H1 (cell line): ENCODE results near the gene SPTAN1. TPM values are rescaled to one million over a fixed set of nuclear protein-coding genes. Genes with fewer than 3 reads are reported as not detected.

Source experiments
- ASH2L ChIP-seq: fragments of 200-600, 300-600 bp; sonication (generic); IDR thresholded peaks from one replicate; pipeline ENCODE4 v1.7.1; 2017; ENCODE audit warnings: low read length
- ATF2 ChIP-seq: IDR thresholded peaks from 2 replicates; pipeline ENCODE4 v1.6.1; 2012; ENCODE audit warnings: low read length, inconsistent platforms
- ATF3 ChIP-seq: IDR thresholded peaks from 2 replicates; pipeline ENCODE4 v1.6.1; 2011; ENCODE audit warnings: low read depth, mild to moderate bottlenecking, low read length; ENCODE audit not compliant: insufficient read depth
- BACH1 ChIP-seq: IDR thresholded peaks from 2 replicates; pipeline ENCODE4 v1.6.1; 2012; ENCODE audit warnings: low read length, improper control_type of control experiment
- CBX5 ChIP-seq: fragments of 300-800, 300-1000 bp; sonication (generic); IDR thresholded peaks from 2 replicates; pipeline ENCODE4 v1.7.1; 2016; ENCODE audit warnings: antibody characterized with exemption, low read length, low read depth
- CBX8 ChIP-seq: fragments of 300-800, 300-1000 bp; sonication (generic); IDR thresholded peaks from 2 replicates; pipeline ENCODE4 v1.7.1; 2016; ENCODE audit warnings: low read depth, low read length, borderline replicate concordance
- CHD2 ChIP-seq: IDR thresholded peaks from 2 replicates; pipeline ENCODE4 v1.6.1; 2012; ENCODE audit warnings: low read length, improper control_type of control experiment
- CTBP2 ChIP-seq: IDR thresholded peaks from 2 replicates; pipeline ENCODE4 v1.7.0; 2011; ENCODE audit warnings: borderline replicate concordance, mild to moderate bottlenecking, moderate library complexity, mixed read lengths, low read length; ENCODE audit not compliant: insufficient read depth, insufficient read length
- GABPA ChIP-seq: IDR thresholded peaks from 2 replicates; pipeline ENCODE4 v1.6.1; 2011; ENCODE audit warnings: mild to moderate bottlenecking, low read length, moderate library complexity, borderline replicate concordance; ENCODE audit not compliant: insufficient read depth
- HDAC2 ChIP-seq, 2 experiments: fragments of 300-600 bp in 1 of 2; sonication (generic) in 1 of 2; IDR thresholded peaks; 2 replicates each; pipeline ENCODE4 v1.6.1; 2011 to 2012; ENCODE audit warnings: low read depth in 2 of 2, low read length in 2 of 2, mild to moderate bottlenecking in 2 of 2, moderate library complexity in 2 of 2, borderline replicate concordance in 1 of 2, inconsistent platforms in 1 of 2
- PHF8 ChIP-seq: fragments of 200-600 bp; sonication (generic); conservative IDR thresholded peaks from 2 replicates; pipeline ENCODE4 v1.7.1; 2012; ENCODE audit warnings: low read depth, mild to moderate bottlenecking, inconsistent platforms, low read length, moderate library complexity
- POLR2A ChIP-seq, 2 experiments: IDR thresholded peaks; 1 replicate in 1 of 2; 2 replicates in 1 of 2; pipeline ENCODE4 v1.6.1; 2011; ENCODE audit warnings: low read depth in 2 of 2, low read length in 2 of 2, mild to moderate bottlenecking in 2 of 2; ENCODE audit errors: control extremely low read depth in 1 of 2
- RBBP5 ChIP-seq: IDR thresholded peaks from 2 replicates; pipeline ENCODE4 v1.7.1; 2012; ENCODE audit warnings: low read depth, mild to moderate bottlenecking, inconsistent platforms, low read length, moderate library complexity, borderline replicate concordance
- RXRA ChIP-seq: IDR thresholded peaks from 2 replicates; pipeline ENCODE4 v1.6.1; 2011; ENCODE audit warnings: low read depth, mild to moderate bottlenecking, low read length, moderate library complexity; ENCODE audit not compliant: insufficient read depth
- SP2 ChIP-seq: IDR thresholded peaks from 2 replicates; pipeline ENCODE4 v1.6.1; 2012; ENCODE audit warnings: mild to moderate bottlenecking, low read length, inconsistent platforms
- SP4 ChIP-seq: IDR thresholded peaks from 2 replicates; pipeline ENCODE4 v1.6.1; 2012; ENCODE audit warnings: low read length, inconsistent platforms
- SRF ChIP-seq: IDR thresholded peaks from 2 replicates; pipeline ENCODE4 v1.6.1; 2011; ENCODE audit warnings: mild to moderate bottlenecking, low read depth, low read length, moderate library complexity
- SUZ12 ChIP-seq: fragments of 200-600 bp; sonication (generic); IDR thresholded peaks from 2 replicates; pipeline ENCODE4 v1.6.1; 2012; ENCODE audit warnings: mild to moderate bottlenecking, inconsistent platforms, low read length, moderate library complexity, mixed read lengths
- TCF12 ChIP-seq: IDR thresholded peaks from 2 replicates; pipeline ENCODE4 v1.6.1; 2011; ENCODE audit warnings: low read depth, mild to moderate bottlenecking, low read length
- polyA plus RNA-seq, 7 experiments: library from polyadenylated mRNA; depleted of rRNA in 3 of 7; stranded (reverse) in 5 of 7; unstranded in 2 of 7; fragments of >200 nt in 5 of 7; fragments of 200-250 nt in 2 of 7; gene quantifications; 1 replicate in 5 of 7; 2 replicates in 1 of 7; 4 replicates in 1 of 7; pipeline versions ENCODE4 v1.2.1 to v1.2.3, GENCODE V29; 2011 to 2013; ENCODE audit warnings: missing spikeins in 2 of 7, mixed read lengths in 2 of 7
- total RNA-seq: library from RNA; stranded (reverse); fragmentation: NEBNext Ultra II Directional; extraction: Animal tissue kit (Norgen Biotek cat#: 25700); gene quantifications from 2 replicates; pipeline ENCODE4 v1.2.1, GENCODE V29; 2021

Gene SPTAN1
- total and polyA plus RNA-seq, 2 of the 8 experiments (the other 6 are each of a cell fraction or from before 2014, with no cell fraction given) = 182 to 216 TPM

GRCh38 chr9:128552153-128552743, at the start of gene SPTAN1 (continued):
- TF ChIP-seq RBBP5 = no peak
- TF ChIP-seq SUZ12 = no peak
- TF ChIP-seq CTBP2 = no peak
- no peak for TF ChIP-seq SP2
- TF ChIP-seq POLR2A (IDR thresholded peaks at IDR 0.05; ENCODE audit: control extremely low read depth in 1 of 2, low read depth in 2 of 2, low read length in 2 of 2) = peak; percentile 97
- TF ChIP-seq ATF3 = no peak
- no peak for TF ChIP-seq SRF
- peak; percentile 95 for TF ChIP-seq PHF8
- no peak for TF ChIP-seq CBX8
- no peak for TF ChIP-seq BACH1
- no peak for TF ChIP-seq CBX5
- 0 out of 4 replicates have a peak, but pooled peaks have one; percentile 15 to 57 for TF ChIP-seq HDAC2 (IDR thresholded peaks at IDR 0.05; ENCODE audit: borderline replicate concordance in 1 of 2, low read depth in 2 of 2, low read length in 2 of 2)
- no peak for TF ChIP-seq GABPA
- no peak for TF ChIP-seq RXRA
- no peak for TF ChIP-seq SP4
- no peak for TF ChIP-seq TCF12
- no peak for TF ChIP-seq ATF2
- no peak; the same call in 1 of the 2 replicates for TF ChIP-seq CHD2
- TF ChIP-seq ASH2L = no peak
- TF ChIP-seq, all 59 proteins: peak for 14
